HG03342 (cell line): Measurements from ENCODE around the gene NMNAT3.

Source experiments
- ATAC-seq: cut with Tn5 transposase; IDR thresholded peaks from one replicate; pipeline ENCODE4 v1.9.1; 2021; ENCODE audit warnings: mild to moderate bottlenecking, moderate library complexity; ENCODE audit not compliant: unreplicated experiment

NMNAT3 gene

GRCh38 chr3:139676108-139676507, 1.7 kb downstream of the NMNAT3 start:
- no peak for ATAC-seq

DNA sequence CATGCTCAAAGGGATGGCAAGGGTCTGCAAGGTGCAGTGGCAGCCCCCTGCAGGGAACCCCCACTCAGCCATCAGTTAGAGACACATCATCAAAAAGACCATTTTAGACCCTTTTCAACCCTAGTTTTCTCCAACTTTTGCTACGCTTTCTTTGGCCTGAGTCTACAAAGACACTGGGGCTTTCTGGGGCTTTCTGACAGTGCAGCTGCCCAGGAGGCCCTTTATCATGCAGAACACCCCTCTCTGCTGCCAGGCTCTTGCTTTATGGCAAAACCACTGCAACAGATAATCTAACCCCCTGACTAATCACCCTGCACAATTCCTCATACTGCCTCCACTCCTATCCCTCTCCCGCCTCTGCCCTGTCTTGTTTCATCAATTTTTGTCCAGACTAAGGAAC, 2.4 kb downstream of the NMNAT3 start:
- no peak for ATAC-seq

DNA sequence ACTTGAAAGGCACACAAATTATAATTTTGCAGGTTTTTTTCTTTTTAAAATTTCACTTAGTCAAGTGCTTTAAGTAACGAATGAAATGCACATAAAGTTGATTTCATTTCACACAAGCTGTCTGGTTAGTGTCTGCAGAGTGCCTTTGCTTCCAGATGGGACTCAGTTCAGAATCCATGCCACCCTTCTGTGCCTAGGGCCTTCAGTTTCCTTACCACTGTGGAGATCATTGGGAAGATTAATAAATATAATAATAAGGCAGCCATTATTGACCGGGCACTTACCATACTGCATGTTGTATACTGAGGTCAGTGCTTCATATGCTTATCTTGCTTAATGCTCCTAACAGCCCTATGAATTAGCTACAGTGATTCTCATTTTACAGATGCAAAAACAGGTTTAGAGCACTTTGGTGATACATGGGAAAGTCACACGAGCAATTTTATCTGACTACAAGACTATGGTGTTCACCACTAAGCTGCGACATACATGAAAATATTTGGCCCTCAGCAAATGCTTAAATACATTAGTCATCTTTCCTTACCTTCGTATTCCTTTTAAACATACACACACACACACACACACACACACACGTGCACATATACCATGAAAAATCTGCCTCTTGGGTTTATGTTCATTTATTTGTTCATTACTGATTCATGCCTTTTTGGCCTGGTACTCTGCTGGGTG, 3.1 kb downstream of the NMNAT3 start:
- no peak for ATAC-seq

DNA sequence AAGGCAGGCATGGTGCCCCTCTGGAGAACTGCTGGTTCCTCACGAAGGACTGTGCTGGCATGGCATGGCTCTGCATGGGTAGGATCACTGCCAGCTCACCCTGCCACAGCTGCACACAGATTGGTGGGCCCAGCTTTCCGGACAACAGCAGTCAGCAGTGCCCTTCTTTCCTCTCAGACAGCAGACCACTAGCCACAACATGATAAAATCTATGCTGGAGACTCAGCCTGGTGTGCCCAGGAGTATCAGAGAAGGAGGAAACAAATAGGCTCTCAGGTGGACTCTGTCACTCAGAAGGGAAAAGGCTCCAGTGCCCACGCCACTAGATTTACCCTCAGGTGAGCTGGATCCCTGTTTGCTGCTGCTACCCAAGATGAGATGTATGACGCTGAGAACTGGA, 4.9 kb downstream of the NMNAT3 start:
- no peak for ATAC-seq

DNA sequence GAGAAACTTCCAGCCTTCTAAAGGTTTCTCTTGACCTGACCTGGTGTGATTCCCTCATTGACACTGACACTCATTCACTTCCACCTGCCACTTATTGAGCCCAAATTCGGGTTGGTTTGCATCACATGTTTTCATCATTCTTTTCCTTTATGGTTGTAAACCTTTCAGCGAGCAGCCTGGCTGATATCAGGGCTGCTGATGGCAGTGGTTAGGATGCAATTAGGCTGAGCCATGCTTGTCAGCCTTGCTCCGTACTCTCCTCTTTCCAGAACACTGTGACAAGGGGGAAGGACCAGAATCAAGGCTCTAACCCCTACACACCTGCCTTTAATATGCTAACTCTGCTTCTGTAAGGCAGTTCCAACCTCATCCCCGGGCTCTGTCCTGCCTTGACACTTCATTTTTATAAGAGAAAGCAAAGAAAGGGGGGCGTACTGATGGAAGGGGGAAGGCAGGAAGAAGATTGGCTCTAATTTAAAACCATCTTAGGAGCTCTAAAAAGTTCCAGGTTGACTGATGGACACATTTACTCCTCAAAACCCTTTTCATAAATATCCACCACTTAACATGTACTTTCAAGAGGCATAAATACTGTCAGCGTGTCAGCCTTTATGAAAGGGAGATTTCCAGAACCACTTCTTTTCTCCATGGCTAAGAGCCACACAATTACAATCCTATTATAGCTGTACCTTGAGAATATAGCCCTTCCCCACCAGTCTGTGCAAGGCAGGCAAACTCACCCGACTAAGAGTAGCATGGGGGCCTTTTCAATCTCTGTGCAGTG, 5.7 kb downstream of the NMNAT3 start:
- ATAC-seq = no peak

GRCh38 chr3:139671107-139671506, 6.7 kb downstream of the NMNAT3 start:
- ATAC-seq = no peak

DNA sequence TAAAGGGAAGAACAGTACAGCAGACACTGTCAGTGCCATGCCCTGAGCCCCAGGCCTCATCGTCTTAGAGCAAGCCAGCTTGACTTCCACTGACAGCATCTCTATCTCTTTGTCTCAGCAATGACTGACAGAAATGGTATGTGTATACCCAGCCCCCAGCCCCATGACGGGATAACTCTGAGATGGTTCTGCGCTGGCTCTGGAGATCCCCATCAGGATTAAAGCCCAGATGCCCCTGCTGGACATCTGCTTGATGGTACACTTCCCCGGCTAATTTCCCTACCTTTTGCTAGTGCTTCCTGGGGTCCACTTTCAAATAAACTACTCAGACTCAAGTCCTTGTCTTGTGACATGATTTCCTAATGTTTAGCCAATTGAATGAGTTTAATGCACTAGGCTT, 7.6 kb downstream of the NMNAT3 start:
- ATAC-seq = no peak

DNA sequence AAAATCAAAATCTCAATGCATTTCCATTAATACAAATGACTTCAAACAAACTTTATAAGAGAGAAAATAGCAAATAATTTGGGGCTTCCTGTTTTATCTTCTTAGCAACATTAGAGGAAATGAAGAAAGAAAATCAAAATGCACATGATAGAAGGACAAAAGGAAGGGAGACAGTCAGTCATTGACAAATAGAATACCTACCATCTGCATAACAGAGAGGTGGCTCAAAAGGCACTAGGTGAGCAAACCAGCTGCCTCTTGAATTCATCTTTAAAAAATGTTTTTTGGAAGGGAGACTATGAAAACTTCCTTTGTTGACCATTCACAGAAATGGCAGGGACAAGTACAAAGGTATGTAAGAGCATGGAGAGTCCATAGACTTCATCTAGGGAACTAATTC, 9.4 kb downstream of the NMNAT3 start:
- no peak for ATAC-seq

DNA sequence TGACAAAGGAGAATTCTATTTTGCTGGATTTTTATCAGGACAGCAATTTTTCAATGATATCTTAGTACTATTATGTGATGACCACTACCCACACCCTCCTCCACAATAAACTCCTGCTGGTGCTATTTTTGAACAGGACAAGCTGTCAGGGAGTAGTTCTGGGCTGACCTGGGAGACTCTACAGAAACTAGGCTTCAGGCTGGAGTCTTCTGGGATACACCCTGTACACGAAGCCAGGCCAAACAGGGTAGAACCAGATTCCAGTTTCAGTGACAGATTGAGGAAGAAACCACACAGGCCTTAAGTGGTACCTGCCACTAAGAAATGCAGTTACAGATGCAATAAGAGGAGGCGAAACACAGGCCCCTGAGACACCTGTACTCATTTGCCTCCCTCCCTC, 12.8 kb downstream of the NMNAT3 start:
- no peak for ATAC-seq

- ATAC-seq = no peak
Observed at GRCh38 chr3:139660269-139660668, 17.5 kb downstream of the NMNAT3 start.

GRCh38 chr3:139659511-139659910, 18.3 kb downstream of the NMNAT3 start:
- no peak for ATAC-seq

GRCh38 chr3:139657936-139658335, 19.8 kb downstream of the NMNAT3 start:
- ATAC-seq = no peak

DNA sequence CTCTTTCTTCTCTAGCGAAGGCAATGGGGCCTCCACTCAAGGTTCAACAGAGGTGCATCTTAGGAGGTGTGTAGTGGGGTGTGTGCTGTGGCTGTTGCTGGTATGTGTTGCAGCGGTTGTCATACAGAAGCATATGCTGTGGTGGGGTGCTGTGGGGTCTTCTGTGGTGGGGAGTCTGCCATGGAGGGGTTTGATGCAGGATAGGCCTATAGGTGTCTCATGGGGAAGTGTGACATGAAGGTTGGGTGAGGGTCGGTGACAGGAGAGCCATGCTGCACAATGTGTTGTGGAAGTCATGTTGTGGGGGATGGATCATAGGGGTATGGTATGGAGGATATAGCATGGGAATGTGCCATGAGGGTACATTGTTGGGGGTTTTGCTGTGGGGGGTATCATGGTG, 20.3 kb downstream of the NMNAT3 start:
- no peak for ATAC-seq

- ATAC-seq = no peak
Observed at GRCh38 chr3:139655909-139656595, 21.7 kb downstream of the NMNAT3 start.

- ATAC-seq = no peak
Observed at GRCh38 chr3:139654637-139655365, 23.0 kb downstream of the NMNAT3 start.

- ATAC-seq = no peak
Observed at GRCh38 chr3:139653582-139653981, 24.2 kb downstream of the NMNAT3 start.

DNA sequence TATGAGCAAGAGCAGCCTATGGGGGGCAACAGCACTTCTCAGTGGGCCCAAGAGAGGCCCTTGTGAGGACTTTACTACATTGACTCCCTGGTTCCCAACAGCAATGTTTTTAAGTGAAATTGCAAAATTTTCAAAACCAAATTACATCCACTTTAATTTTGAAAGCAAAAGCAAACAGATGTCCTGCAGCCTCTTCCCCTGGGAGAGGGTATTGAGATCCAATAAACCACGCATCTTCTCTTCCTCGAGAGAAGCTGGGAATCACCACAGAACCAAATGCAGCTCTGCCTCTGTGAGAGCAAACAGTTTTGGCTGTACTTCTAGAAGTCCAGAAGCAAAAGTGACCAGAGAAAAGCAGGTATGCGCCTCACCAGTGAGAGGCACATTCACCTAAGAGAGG, 25.2 kb downstream of the NMNAT3 start:
- no peak for ATAC-seq

- no peak for ATAC-seq
Observed at GRCh38 chr3:139647866-139648435, 29.8 kb downstream of the NMNAT3 start.

DNA sequence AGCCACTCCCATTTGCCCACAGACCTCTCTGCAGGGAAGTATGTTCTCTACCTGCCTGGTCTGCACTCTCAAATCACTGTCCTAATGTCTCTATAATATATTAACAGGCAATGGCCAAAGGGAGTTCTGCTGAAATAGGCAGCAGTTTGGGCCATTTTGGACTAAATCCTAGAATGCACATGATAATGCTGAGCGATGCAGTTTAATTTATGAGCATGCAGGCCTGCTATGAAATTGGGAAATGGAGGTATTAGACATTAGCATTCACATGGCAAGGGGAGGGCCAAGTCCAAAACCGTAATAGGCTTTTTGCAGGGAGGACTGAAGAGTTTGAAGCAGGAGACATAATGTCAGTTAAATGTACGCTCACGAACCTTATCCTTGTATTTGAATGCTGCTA, 31.3 kb downstream of the NMNAT3 start:
- ATAC-seq = no peak

DNA sequence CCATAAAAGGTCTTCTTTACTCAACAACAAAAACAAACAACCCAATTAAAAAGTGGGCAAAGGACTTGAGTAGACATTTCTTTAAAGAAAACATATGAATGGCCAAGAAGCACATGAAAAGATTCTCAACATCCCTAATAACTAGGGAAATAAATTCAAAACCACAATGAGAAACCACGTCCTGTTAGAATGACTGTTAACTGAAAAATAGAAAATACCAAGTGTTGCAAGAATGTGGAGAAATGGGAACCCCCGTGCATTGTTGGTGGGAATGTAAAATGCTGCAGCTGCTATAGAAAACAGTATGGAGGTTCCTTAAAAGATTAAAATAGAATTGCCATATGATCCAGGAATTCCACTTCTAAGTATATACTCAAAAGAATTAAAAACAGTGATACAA, 34.8 kb downstream of the NMNAT3 start:
- ATAC-seq = no peak

DNA sequence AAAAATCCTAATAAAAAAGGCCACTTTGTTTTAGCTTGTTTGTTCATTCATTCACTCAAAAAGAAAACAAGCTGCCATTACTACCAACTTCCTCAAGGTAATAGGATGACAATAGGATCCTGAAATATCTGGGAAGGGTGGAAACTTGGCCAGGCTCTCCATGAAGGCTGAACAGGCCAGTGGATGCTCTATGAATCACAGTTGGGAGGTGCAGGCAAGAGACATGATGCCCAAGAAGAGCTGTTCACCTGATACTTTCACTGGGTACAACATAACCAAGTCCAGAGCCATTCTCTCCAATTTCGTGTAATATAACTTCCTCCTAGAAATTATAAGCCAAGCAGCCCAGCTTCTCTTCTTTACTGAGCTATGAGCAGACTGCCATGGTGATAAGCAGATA, 37.3 kb downstream of the NMNAT3 start:
- no peak for ATAC-seq
